Measurements from ENCODE around the gene EML6. TPM values are rescaled to one million over a fixed set of nuclear protein-coding genes. Genes with fewer than 3 reads are reported as not detected.

The EML6 gene
- total RNA-seq, 1 experiment from 2014 or later = 5.2 TPM

DNA sequence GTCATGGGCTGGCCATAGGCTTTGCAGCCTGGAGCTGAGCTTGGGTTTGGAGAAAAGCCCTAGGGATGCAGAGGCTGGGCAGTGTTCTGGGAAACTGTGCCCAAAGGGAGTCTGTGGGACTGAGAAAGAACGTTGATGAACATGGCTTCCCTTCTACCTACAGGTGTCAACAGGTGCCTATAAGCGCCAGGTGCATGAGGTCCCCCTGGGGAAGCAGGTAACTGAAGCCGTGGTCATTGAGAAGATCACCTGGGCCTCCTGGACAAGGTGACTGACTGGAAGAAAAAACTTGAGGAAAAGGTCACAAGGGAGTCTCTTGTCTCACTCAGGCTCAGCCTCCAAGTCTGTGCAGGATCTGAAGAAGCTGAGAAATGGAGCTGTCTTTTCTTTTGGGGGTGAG lies 243.4 kb downstream of the EML6 start:
- Histone ChIP-seq H3K4me3 (ENCODE audit: low read depth, low read length) (no peak overlapping the region), H3K9me3 (no peaks in the 10 kb centered on the region), H3K27me3 (replicated peaks; ENCODE audit: control insufficient read depth, insufficient read depth, low read length) (no peaks in the 10 kb centered on the region), H3K4me1 (no peaks in the 10 kb centered on the region), H3K36me3 (ENCODE audit: control insufficient read depth, insufficient read depth, low read length) (peaks cover 1% of the 10 kb centered on the region)
- Mint-ChIP-seq H3K36me3 (ENCODE audit: insufficient read depth, unreplicated experiment) (peaks cover 71% of the 10 kb centered on the region), H3K4me3 (ENCODE audit: unreplicated experiment) (no peak overlapping the region), H3K9me3 (ENCODE audit: unreplicated experiment) (no peaks in the 10 kb centered on the region), H3K27ac (ENCODE audit: unreplicated experiment) (no peak overlapping the region), H3K4me1 (ENCODE audit: low read depth, unreplicated experiment) (peaks cover 6% of the 10 kb centered on the region), H3K27me3 (ENCODE audit: insufficient read depth, unreplicated experiment) (no peaks in the 10 kb centered on the region)
- TF ChIP-seq, protein P1, sequence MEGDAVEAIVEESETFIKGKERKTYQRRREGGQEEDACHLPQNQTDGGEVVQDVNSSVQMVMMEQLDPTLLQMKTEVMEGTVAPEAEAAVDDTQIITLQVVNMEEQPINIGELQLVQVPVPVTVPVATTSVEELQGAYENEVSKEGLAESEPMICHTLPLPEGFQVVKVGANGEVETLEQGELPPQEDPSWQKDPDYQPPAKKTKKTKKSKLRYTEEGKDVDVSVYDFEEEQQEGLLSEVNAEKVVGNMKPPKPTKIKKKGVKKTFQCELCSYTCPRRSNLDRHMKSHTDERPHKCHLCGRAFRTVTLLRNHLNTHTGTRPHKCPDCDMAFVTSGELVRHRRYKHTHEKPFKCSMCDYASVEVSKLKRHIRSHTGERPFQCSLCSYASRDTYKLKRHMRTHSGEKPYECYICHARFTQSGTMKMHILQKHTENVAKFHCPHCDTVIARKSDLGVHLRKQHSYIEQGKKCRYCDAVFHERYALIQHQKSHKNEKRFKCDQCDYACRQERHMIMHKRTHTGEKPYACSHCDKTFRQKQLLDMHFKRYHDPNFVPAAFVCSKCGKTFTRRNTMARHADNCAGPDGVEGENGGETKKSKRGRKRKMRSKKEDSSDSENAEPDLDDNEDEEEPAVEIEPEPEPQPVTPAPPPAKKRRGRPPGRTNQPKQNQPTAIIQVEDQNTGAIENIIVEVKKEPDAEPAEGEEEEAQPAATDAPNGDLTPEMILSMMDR (IDR thresholded peaks at IDR 0.05; ENCODE audit: insufficient read depth in 1 of 2, low read depth in 1 of 2, low read length in 1 of 2, severe bottlenecking in 1 of 2, unreplicated experiment in 1 of 2) = no peak
- ChIA-PET POLR2A (interaction anchor here (0.5 kb wide), 1 partner anchor 20 kb away, joined by 4 read pairs; no protein-coding TSS in a partner anchor), CTCF (no interaction called here)
- intact Hi-C loops (cut with micrococcal nuclease; ENCODE audit: unreplicated experiment) = loop anchor here (5.0 kb wide), 1 partner anchor 65 kb away; no protein-coding TSS in a partner anchor
- BruUV-seq (replicated peaks) = no TSS peak
- no peak for DNase-seq

- peaks cover 6% of the 10 kb centered on the region for H3K4me1 Mint-ChIP-seq (ENCODE audit: low read depth, unreplicated experiment)
- intact Hi-C loops (cut with micrococcal nuclease; ENCODE audit: unreplicated experiment) = loop anchor here (5.0 kb wide), 1 partner anchor 65 kb away; no protein-coding TSS in a partner anchor
- no peak for DNase-seq
- no peaks in the 10 kb centered on the region for H3K27me3 ChIP-seq (replicated peaks; ENCODE audit: control insufficient read depth, insufficient read depth, low read length)
- no peaks in the 10 kb centered on the region for H3K9me3 Mint-ChIP-seq (ENCODE audit: unreplicated experiment)
- CTCF ChIA-PET = no interaction called here
- H3K27ac Mint-ChIP-seq (ENCODE audit: unreplicated experiment) = peak overlapping the region; percentile 3
- POLR2A ChIA-PET = no interaction called here
- no peak overlapping the region for H3K4me3 ChIP-seq (ENCODE audit: low read depth, low read length)
- H3K36me3 Mint-ChIP-seq (ENCODE audit: insufficient read depth, unreplicated experiment) = peaks cover 71% of the 10 kb centered on the region
- no TSS peak for BruUV-seq (replicated peaks)
- TF ChIP-seq, protein P1 (IDR thresholded peaks at IDR 0.05; ENCODE audit: insufficient read depth in 1 of 2, low read depth in 1 of 2, low read length in 1 of 2, severe bottlenecking in 1 of 2, unreplicated experiment in 1 of 2) = no peak
- no peaks in the 10 kb centered on the region for H3K9me3 ChIP-seq
- no peak overlapping the region for H3K4me3 Mint-ChIP-seq (ENCODE audit: unreplicated experiment)
- H3K4me1 ChIP-seq = no peaks in the 10 kb centered on the region
- no peaks in the 10 kb centered on the region for H3K27me3 Mint-ChIP-seq (ENCODE audit: insufficient read depth, unreplicated experiment)
- peaks cover 1% of the 10 kb centered on the region for H3K36me3 ChIP-seq (ENCODE audit: control insufficient read depth, insufficient read depth, low read length)
Observed at GRCh38 chr2:54967269-54967668, 243.8 kb downstream of the EML6 start.

GRCh38 chr2:54967759-54968365 lies 244.4 kb downstream of the EML6 start:
- no peaks in the 10 kb centered on the region for H3K27me3 Mint-ChIP-seq (ENCODE audit: insufficient read depth, unreplicated experiment)
- POLR2A ChIA-PET = no interaction called here
- Histone ChIP-seq H3K9me3 (no peaks in the 10 kb centered on the region), H3K4me3 (ENCODE audit: low read depth, low read length) (no peak overlapping the region), H3K4me1 (no peaks in the 10 kb centered on the region), H3K27me3 (replicated peaks; ENCODE audit: control insufficient read depth, insufficient read depth, low read length) (no peaks in the 10 kb centered on the region), H3K36me3 (ENCODE audit: control insufficient read depth, insufficient read depth, low read length) (peaks cover 1% of the 10 kb centered on the region)
- H3K27ac Mint-ChIP-seq (ENCODE audit: unreplicated experiment) = peak overlapping the region; percentile 3
- H3K4me3 Mint-ChIP-seq (ENCODE audit: unreplicated experiment) = no peak overlapping the region
- intact Hi-C loops (cut with micrococcal nuclease; ENCODE audit: unreplicated experiment) = loop anchor here (5.0 kb wide), 1 partner anchor 66 kb away; no protein-coding TSS in a partner anchor
- H3K9me3 Mint-ChIP-seq (ENCODE audit: unreplicated experiment) = no peaks in the 10 kb centered on the region
- peaks cover 72% of the 10 kb centered on the region for H3K36me3 Mint-ChIP-seq (ENCODE audit: insufficient read depth, unreplicated experiment)
- H3K4me1 Mint-ChIP-seq (ENCODE audit: low read depth, unreplicated experiment) = peaks cover 6% of the 10 kb centered on the region
- TF ChIP-seq, protein P1 (IDR thresholded peaks at IDR 0.05; ENCODE audit: insufficient read depth in 1 of 2, low read depth in 1 of 2, low read length in 1 of 2, severe bottlenecking in 1 of 2, unreplicated experiment in 1 of 2) = no peak
- DNase-seq = no peak
- CTCF ChIA-PET = no interaction called here
- BruUV-seq (replicated peaks) = no TSS peak

Measured in Caco-2 (cell line).